K562 (cell line): ENCODE data around the gene UGT1A3. TPM values are rescaled to one million over a fixed set of nuclear protein-coding genes. Genes with fewer than 3 reads are reported as not detected.

Experiments
- ATAC-seq: fragments of 200-7000 bp; cut with Tn5 transposase; 3 replicates; pipeline ENCODE4 v1.9.1; 2020; ENCODE audit warnings: moderate library complexity
- BruUV-seq: library from RNA; stranded (reverse); fragments of 400-500 nt; replicated peaks from 2 replicates; lab custom pipeline; 2021; lab: Mats Ljungman, UMichigan
- CTCF ChIA-PET: fragments of 300-600 bp; formaldehyde crosslinking; extraction: SDS; loops from one replicate; lab custom pipeline; 2021; ENCODE audit warnings: low intra/inter-chr PET ratio; lab: Yijun Ruan, JAX
- POLR2A ChIA-PET: fragments of 300-600, 350-650 bp; sonication (Branson Sonifier 250); formaldehyde crosslinking; extraction: SDS; loops from one replicate; lab custom pipeline; 2021; ENCODE audit warnings: antibody characterized with exemption, inconsistent platforms; lab: Yijun Ruan, JAX
- DNase-seq, 4 experiments: peaks; one replicate each; pipeline versions ENCODE4 v3.0.0 to v3.0.0-alpha.2; 2011 to 2018; ENCODE audit warnings: low spot score in 3 of 4, mixed read lengths in 3 of 4; ENCODE audit errors: extremely low read depth in 1 of 4
- FAIRE-seq: peaks from 2 replicates; lab custom pipeline; 2011; peaks lifted over from hg19 to GRCh38; lab: Jason Lieb, UNC
- H2AFZ ChIP-seq: 2 replicates; pipeline ENCODE4 v1.6.0; 2011; ENCODE audit warnings: low read depth, low read length, control low read depth, inconsistent platforms
- H3K27ac ChIP-seq: fragments of 200-600 bp; 3 replicates; pipeline ENCODE4 v1.8.0; 2011; ENCODE audit warnings: low read depth, mild to moderate bottlenecking, control low read depth, inconsistent platforms, low read length, moderate library complexity, mixed read lengths; ENCODE audit errors: extremely low read depth
- H3K27me3 ChIP-seq, 2 experiments: fragments of 300-600 bp in 1 of 2; 2 replicates in 1 of 2; 3 replicates in 1 of 2; pipeline versions ENCODE4 v1.6.0 to v1.8.0; 2011; ENCODE audit warnings: inconsistent platforms in 2 of 2, low read length in 2 of 2, mild to moderate bottlenecking in 1 of 2, mixed read lengths in 1 of 2, moderate library complexity in 1 of 2; ENCODE audit not compliant: control insufficient read depth in 2 of 2, insufficient read depth in 2 of 2
- H3K36me3 ChIP-seq: fragments of 300-600 bp; 3 replicates; pipeline ENCODE4 v1.8.0; 2011; ENCODE audit warnings: mild to moderate bottlenecking, low read length, inconsistent platforms; ENCODE audit not compliant: control insufficient read depth, insufficient read depth
- H3K4me1 ChIP-seq, 2 experiments: fragments of 200-600 bp in 1 of 2; replicated peaks in 1 of 2; 2 replicates in 1 of 2; 3 replicates in 1 of 2; pipeline versions ENCODE4 v1.5.1 to v1.8.0; 2011; ENCODE audit warnings: inconsistent platforms in 2 of 2, low read length in 2 of 2, mild to moderate bottlenecking in 1 of 2, mixed read lengths in 1 of 2, moderate library complexity in 1 of 2; ENCODE audit not compliant: control insufficient read depth in 2 of 2, insufficient read depth in 2 of 2
- H3K4me2 ChIP-seq: 2 replicates; pipeline ENCODE4 v1.6.1; 2011; ENCODE audit warnings: low read length, control low read depth, inconsistent platforms, mixed read lengths; ENCODE audit not compliant: insufficient read depth
- H3K4me3 ChIP-seq: fragments of 200-600 bp; sonication (generic), shearing (Covaris generic); 2 replicates; pipeline ENCODE4 v1.5.1; 2016; ENCODE audit warnings: control low read depth, inconsistent platforms
- H3K79me2 ChIP-seq: fragments of 200-600 bp; 3 replicates; pipeline ENCODE4 v1.8.0; 2011; ENCODE audit warnings: low read length, inconsistent platforms; ENCODE audit not compliant: control insufficient read depth, insufficient read depth
- H3K9ac ChIP-seq, 2 experiments: 2 replicates each; pipeline versions ENCODE4 v1.6.0 to v1.6.1; 2011; ENCODE audit warnings: low read depth in 2 of 2, low read length in 2 of 2, control low read depth in 1 of 2, inconsistent platforms in 1 of 2, mild to moderate bottlenecking in 1 of 2, mixed read lengths in 1 of 2; ENCODE audit not compliant: insufficient read depth in 1 of 2
- H3K9me1 ChIP-seq: one replicate; pipeline ENCODE4 v1.6.0; 2011; ENCODE audit warnings: inconsistent platforms, mild to moderate bottlenecking, low read length, moderate library complexity; ENCODE audit not compliant: control insufficient read depth, insufficient read depth
- H3K9me3 ChIP-seq: replicated peaks from 2 replicates; pipeline ENCODE4 v1.5.1; 2011; ENCODE audit warnings: low read depth, low read length, inconsistent platforms; ENCODE audit not compliant: control insufficient read depth, insufficient read depth
- H4K20me1 ChIP-seq: replicated peaks from 2 replicates; pipeline ENCODE4 v1.6.1; 2011; ENCODE audit warnings: low read length, inconsistent platforms, mixed read lengths; ENCODE audit not compliant: control insufficient read depth, insufficient read depth
- CBFA2T3 ChIP-seq: fragments of 450-650 bp; IDR thresholded peaks from 2 replicates; pipeline ENCODE4 v1.6.1; 2017
- FOS ChIP-seq: IDR thresholded peaks from 3 replicates; pipeline ENCODE4 v1.6.1; 2011; ENCODE audit not compliant: insufficient read length; ENCODE audit errors: extremely low read depth
- HMG20B ChIP-seq: fragments of 250-450 bp; sonication (Bioruptor Pico); IDR thresholded peaks from 2 replicates; pipeline ENCODE4 v1.5.0; 2021; ENCODE audit warnings: mild to moderate bottlenecking
- PHTF2 ChIP-seq: fragments of 250-450 bp; sonication (Bioruptor Pico); IDR thresholded peaks from 2 replicates; pipeline ENCODE4 v1.5.0; 2021; ENCODE audit warnings: mild to moderate bottlenecking
- SAFB ChIP-seq: fragments of 200-400 bp; formaldehyde crosslinking; IDR thresholded peaks from 2 replicates; pipeline ENCODE4 v1.6.1; 2017; ENCODE audit warnings: low read depth, low read length, borderline replicate concordance
- SMARCA5 ChIP-seq: fragments of 450-650 bp; IDR thresholded peaks from 2 replicates; pipeline ENCODE4 v1.6.1; 2016
- SRSF1 ChIP-seq: fragments of 200-400 bp; formaldehyde crosslinking; IDR thresholded peaks from 2 replicates; pipeline ENCODE4 v1.6.1; 2017; ENCODE audit warnings: mild to moderate bottlenecking, low read depth, low read length, moderate library complexity
- ZNF224 ChIP-seq: sonication (generic); formaldehyde crosslinking; IDR thresholded peaks from 2 replicates; pipeline ENCODE4 v1.8.0; 2022; ENCODE audit warnings: mild to moderate bottlenecking, missing genetic modification reagents
- ZNF232 ChIP-seq: sonication (generic); formaldehyde crosslinking; IDR thresholded peaks from 2 replicates; pipeline ENCODE4 v1.8.0; 2022; ENCODE audit warnings: mild to moderate bottlenecking, missing genetic modification reagents
- WGBS: fragments of 100-300 bp; shearing (Covaris generic); methylation state at CpG from one replicate; pipeline ENCODE4 v1.1.6; 2016; ENCODE audit warnings: low coverage, mixed read lengths; ENCODE audit not compliant: insufficient coverage; ENCODE audit errors: missing lambda C conversion rate; 5-methylcytosine and 5-hydroxymethylcytosine counted together
- in situ Hi-C: fragments of 300-500 bp; cut with MboI; formaldehyde crosslinking; loops from 4 replicates; pipeline ENCODE4 v1.15.0; 2018; ENCODE audit warnings: inconsistent platforms, mixed read lengths
- intact Hi-C: fragments of 100-400 bp; cut with micrococcal nuclease; formaldehyde crosslinking; loops from 2 replicates; pipeline ENCODE4 v1.14.2; 2022
- polyA plus RNA-seq, 8 experiments: library from polyadenylated mRNA; depleted of rRNA in 4 of 8; stranded (reverse) in 5 of 8; unstranded in 3 of 8; fragments of >200 nt; fragmentation: Nextera tagmentation in 2 of 8; fragmentation: Illumina TruSeq in 1 of 8; extraction: Ambion mirVana in 2 of 8; extraction: Trizol in 1 of 8; gene quantifications; 2 replicates each; pipeline versions ENCODE4 v1.2.1 to v1.2.3, GENCODE V29; 2011 to 2014; ENCODE audit warnings: inconsistent platforms in 1 of 8, missing spikeins in 1 of 8
- total RNA-seq, 7 experiments: library from RNA; depleted of rRNA in 6 of 7; stranded (reverse); fragments of >200 nt in 6 of 7; fragmentation: Illumina TruSeq in 2 of 7; extraction: Trizol in 2 of 7; gene quantifications; 2 replicates each; pipeline versions ENCODE4 v1.2.1 to v1.2.3, GENCODE V29; 2011 to 2021; ENCODE audit warnings: low replicate concordance in 1 of 7
- TF ChIP-seq, protein P1 (sequence below): sonication (generic); formaldehyde crosslinking; IDR thresholded peaks from 2 replicates; pipeline ENCODE4 v1.8.1; 2023; ENCODE audit warnings: mild to moderate bottlenecking, missing genetic modification reagents

The UGT1A3 gene
- total and polyA plus RNA-seq, 9 of the 15 experiments (the other 6 are each of a cell fraction or from before 2014, with no cell fraction given), result not detected

GRCh38 chr2:233803292-233803911 is 74.6 kb downstream of the UGT1A3 start:
- in situ Hi-C loops (no loop called here), intact Hi-C loops (no loop called here)
- no peaks in the 10 kb centered on the region for H3K9me3 ChIP-seq
- no peak for FAIRE-seq
- no peaks in the 10 kb centered on the region; a peak in 1 of 5 replicates for H3K4me1 ChIP-seq
- H3K27me3 ChIP-seq, result peaks cover 0 to 18% of the 10 kb centered on the region in 2 experiments; a peak in 2 of 5 replicates
- ChIA-PET POLR2A (no interaction called here), CTCF (no interaction called here)
- H3K79me2 ChIP-seq, result no peaks in the 10 kb centered on the region
- H3K9ac ChIP-seq, result no peak overlapping the region
- H3K27ac ChIP-seq, result no peak overlapping the region
- H3K4me3 ChIP-seq, result no peak overlapping the region
- H2AFZ ChIP-seq, result no peak overlapping the region
- no peaks in the 10 kb centered on the region for H3K9me1 ChIP-seq
- no peaks in the 10 kb centered on the region for H4K20me1 ChIP-seq
- H3K4me2 ChIP-seq, result no peak overlapping the region
- no peaks in the 10 kb centered on the region for H3K36me3 ChIP-seq
- no peak for ATAC-seq
- BruUV-seq, result no TSS peak
- TF ChIP-seq CBFA2T3 (no peak), SRSF1 (no peak), PHTF2 (no peak), ZNF224 (CRISPR knock-in tag) (no peak), HMG20B (CRISPR knock-in tag) (no peak), SMARCA5 (no peak), FOS (no peak), ZNF232 (CRISPR knock-in tag) (no peak), SAFB (no peak)
- TF ChIP-seq, protein P1, sequence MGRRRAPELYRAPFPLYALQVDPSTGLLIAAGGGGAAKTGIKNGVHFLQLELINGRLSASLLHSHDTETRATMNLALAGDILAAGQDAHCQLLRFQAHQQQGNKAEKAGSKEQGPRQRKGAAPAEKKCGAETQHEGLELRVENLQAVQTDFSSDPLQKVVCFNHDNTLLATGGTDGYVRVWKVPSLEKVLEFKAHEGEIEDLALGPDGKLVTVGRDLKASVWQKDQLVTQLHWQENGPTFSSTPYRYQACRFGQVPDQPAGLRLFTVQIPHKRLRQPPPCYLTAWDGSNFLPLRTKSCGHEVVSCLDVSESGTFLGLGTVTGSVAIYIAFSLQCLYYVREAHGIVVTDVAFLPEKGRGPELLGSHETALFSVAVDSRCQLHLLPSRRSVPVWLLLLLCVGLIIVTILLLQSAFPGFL (CRISPR knock-in tag), result no peak
- WGBS, result 0% methylated on average over 1 of the region's 2 CpGs
- no peak for DNase-seq
